Fibroblast of lung (primary cell): ENCODE data around the gene ADAM10. TPM values are rescaled to one million over a fixed set of nuclear protein-coding genes. Genes with fewer than 3 reads are reported as not detected.

ENCODE experiments used
- DNase-seq, 2 donors: peaks; one replicate each; pipeline versions ENCODE4 v3.0.0 to v3.0.0-alpha.2; 2010; ENCODE audit warnings: low read depth in 2 of 2
- H2AFZ ChIP-seq: 2 replicates; pipeline ENCODE4 v1.5.1; 2012; ENCODE audit warnings: low read length, control low read depth, inconsistent platforms
- H3K27ac ChIP-seq: 2 replicates; pipeline ENCODE4 v1.5.1; 2011; ENCODE audit warnings: low read length, control low read depth; ENCODE audit not compliant: insufficient read depth
- H3K27me3 ChIP-seq: 2 replicates; pipeline ENCODE4 v1.5.1; 2011; ENCODE audit warnings: mild to moderate bottlenecking, low read length; ENCODE audit not compliant: control insufficient read depth, insufficient read depth
- H3K36me3 ChIP-seq: 2 replicates; pipeline ENCODE4 v1.5.1; 2011; ENCODE audit warnings: low read length; ENCODE audit not compliant: control insufficient read depth, insufficient read depth
- H3K4me1 ChIP-seq: 2 replicates; pipeline ENCODE4 v1.5.1; 2011; ENCODE audit warnings: low read length; ENCODE audit not compliant: control insufficient read depth, insufficient read depth; ENCODE audit errors: extremely low read depth
- H3K4me2 ChIP-seq: 2 replicates; pipeline ENCODE4 v1.5.1; 2011; ENCODE audit warnings: low read length, control low read depth; ENCODE audit not compliant: insufficient read depth; ENCODE audit errors: extremely low read depth
- H3K4me3 ChIP-seq, 4 experiments: fragments of 200-600 bp in 1 of 4; sonication (generic) in 1 of 4; replicated peaks in 1 of 4; 2 replicates each; pipeline ENCODE4 v1.5.1; 2011 to 2016; ENCODE audit warnings: low read length in 4 of 4, low read depth in 3 of 4, mild to moderate bottlenecking in 3 of 4, control low read depth in 2 of 4, inconsistent platforms in 1 of 4, mixed read lengths in 1 of 4; ENCODE audit not compliant: insufficient read depth in 1 of 4; ENCODE audit errors: control extremely low read depth in 1 of 4
- H3K79me2 ChIP-seq: 2 replicates; pipeline ENCODE4 v1.5.1; 2012; ENCODE audit warnings: mild to moderate bottlenecking, low read length, inconsistent platforms; ENCODE audit not compliant: control insufficient read depth, insufficient read depth
- H3K9ac ChIP-seq: 2 replicates; pipeline ENCODE4 v1.5.1; 2011; ENCODE audit warnings: mild to moderate bottlenecking, low read length, control low read depth; ENCODE audit not compliant: insufficient read depth
- H3K9me3 ChIP-seq: 2 replicates; pipeline ENCODE4 v1.5.1; 2012; ENCODE audit warnings: low read depth, low read length; ENCODE audit not compliant: control insufficient read depth, insufficient read depth
- H4K20me1 ChIP-seq: 2 replicates; pipeline ENCODE4 v1.5.1; 2011; ENCODE audit warnings: low read length; ENCODE audit not compliant: control insufficient read depth, insufficient read depth; ENCODE audit errors: extremely low read depth
- EZH2 ChIP-seq: IDR thresholded peaks from 2 replicates; pipeline ENCODE4 v1.5.1; 2012; ENCODE audit warnings: low read length, control low read depth, mild to moderate bottlenecking; ENCODE audit errors: missing control alignments
- polyA plus RNA-seq, 2 donors: library from polyadenylated mRNA; depleted of rRNA in 1 of 2; stranded (reverse) in 1 of 2; unstranded in 1 of 2; fragments of >200 nt; gene quantifications; 2 replicates each; pipeline ENCODE4 v1.2.1, GENCODE V29; 2011 to 2012; ENCODE audit warnings: missing spikeins in 1 of 2
- total RNA-seq: library from RNA; depleted of rRNA; stranded (reverse); fragments of >200 nt; gene quantifications from 2 replicates; pipeline ENCODE4 v1.2.1, GENCODE V29; 2014
- TF ChIP-seq, protein P1 (sequence below), 2 donors: IDR thresholded peaks in 1 of 2; conservative IDR thresholded peaks in 1 of 2; 1 replicate in 1 of 2; 2 replicates in 1 of 2; pipeline ENCODE4 v1.5.1; 2011 to 2012; ENCODE audit warnings: low read length in 2 of 2, control low read depth in 1 of 2, inconsistent platforms in 1 of 2, low read depth in 1 of 2, mild to moderate bottlenecking in 1 of 2

The ADAM10 gene
- total and polyA plus RNA-seq, 2 donors (not counting 1 experiment from before 2014, with no cell fraction given), result 224 to 318 TPM

DNA sequence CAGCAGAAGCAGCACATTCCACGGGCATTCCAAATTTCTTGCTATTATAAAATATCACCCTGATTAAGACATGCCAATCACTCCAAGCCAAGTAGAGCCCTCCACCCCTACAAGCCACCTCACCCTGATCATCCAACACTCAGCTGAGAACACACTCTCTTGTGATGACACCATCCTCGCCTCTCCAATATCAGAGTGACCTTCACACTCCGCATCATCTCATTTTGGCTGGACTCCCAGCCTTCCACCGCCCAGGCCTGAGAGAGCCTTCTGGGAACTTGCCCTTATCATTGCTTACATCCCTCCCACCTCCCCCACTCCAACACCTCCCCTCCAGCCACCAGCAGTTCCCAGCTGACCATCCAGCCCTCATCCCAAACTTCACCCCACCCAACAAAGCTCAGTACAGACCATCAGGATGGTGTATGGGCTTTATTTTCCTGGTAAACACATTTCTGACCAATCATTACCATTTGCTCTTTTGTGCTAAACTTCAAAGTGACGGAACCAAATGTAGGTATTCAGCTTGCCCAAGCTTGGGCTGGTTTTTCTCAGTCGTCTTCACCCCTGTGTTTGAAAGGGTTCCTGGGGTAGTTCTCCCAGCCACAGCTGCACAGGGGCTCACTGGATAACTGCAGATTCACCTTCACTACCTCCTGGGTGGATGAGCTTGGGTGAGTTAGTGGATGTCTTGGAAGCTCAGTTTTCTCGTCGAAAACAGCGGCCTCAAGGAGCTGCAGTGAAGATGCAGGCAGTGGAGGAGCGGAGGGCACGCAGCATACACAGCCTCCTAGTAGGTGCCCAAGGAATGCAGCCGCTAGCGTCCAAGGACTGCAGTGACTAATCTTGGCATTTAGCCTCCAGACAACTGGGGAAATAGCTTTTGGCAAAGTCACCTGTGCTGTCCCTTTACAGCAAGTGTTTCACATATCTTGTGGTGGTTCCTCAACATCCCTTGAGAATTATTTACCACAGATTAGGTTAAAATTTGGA lies 202.6 kb downstream of the ADAM10 start:
- Histone ChIP-seq H3K9ac (no peak overlapping the region), H3K4me3 (no peak overlapping the region), H3K4me2 (peak overlapping the region; percentile 32)

DNA sequence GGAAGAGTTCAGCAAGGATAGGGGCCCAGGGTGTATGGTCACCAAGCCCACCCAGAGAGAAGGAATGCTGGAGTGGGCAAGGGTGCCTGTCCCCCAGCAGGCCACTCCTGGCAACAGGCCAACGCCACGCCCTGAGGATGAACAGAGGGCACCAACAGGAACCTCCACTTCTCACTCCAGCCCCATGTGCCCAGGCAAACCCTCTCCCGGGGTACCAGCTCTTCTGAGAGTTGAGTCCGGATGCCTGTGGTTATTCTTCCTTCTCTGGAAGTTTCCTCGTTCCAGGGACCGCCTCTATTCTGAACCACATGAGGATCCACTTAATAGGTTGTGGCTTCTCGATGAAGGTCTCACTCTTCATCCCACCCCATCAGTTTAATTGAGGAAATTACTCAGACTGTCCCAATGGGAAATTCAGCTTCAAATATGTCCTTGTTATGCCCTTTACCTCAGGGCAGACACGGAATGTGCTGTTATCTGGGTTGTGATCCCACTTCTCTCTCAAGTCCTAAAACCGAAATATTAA lies 203.4 kb downstream of the ADAM10 start:
- Histone ChIP-seq H3K4me3 (no peak overlapping the region), H3K27ac (peak overlapping the region; percentile 18), H2AFZ (no peak overlapping the region), H3K79me2 (no peaks in the 10 kb centered on the region), H3K9ac (no peak overlapping the region), H4K20me1 (no peaks in the 10 kb centered on the region), H3K4me1 (peaks cover 22% of the 10 kb centered on the region), H3K36me3 (no peaks in the 10 kb centered on the region), H3K9me3 (no peaks in the 10 kb centered on the region), H3K4me2 (no peak overlapping the region), H3K27me3 (no peaks in the 10 kb centered on the region)
- no peak for TF ChIP-seq EZH2
- TF ChIP-seq, protein P1, sequence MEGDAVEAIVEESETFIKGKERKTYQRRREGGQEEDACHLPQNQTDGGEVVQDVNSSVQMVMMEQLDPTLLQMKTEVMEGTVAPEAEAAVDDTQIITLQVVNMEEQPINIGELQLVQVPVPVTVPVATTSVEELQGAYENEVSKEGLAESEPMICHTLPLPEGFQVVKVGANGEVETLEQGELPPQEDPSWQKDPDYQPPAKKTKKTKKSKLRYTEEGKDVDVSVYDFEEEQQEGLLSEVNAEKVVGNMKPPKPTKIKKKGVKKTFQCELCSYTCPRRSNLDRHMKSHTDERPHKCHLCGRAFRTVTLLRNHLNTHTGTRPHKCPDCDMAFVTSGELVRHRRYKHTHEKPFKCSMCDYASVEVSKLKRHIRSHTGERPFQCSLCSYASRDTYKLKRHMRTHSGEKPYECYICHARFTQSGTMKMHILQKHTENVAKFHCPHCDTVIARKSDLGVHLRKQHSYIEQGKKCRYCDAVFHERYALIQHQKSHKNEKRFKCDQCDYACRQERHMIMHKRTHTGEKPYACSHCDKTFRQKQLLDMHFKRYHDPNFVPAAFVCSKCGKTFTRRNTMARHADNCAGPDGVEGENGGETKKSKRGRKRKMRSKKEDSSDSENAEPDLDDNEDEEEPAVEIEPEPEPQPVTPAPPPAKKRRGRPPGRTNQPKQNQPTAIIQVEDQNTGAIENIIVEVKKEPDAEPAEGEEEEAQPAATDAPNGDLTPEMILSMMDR (conservative IDR thresholded peaks at IDR 0.05 in 1 of 2, IDR thresholded peaks at IDR 0.05 in 1 of 2; ENCODE audit: low read depth in 1 of 2, low read length in 2 of 2), result no peak
- DNase-seq, result peak in 1 of 2 donors; percentile 50

More for the DNA sequence above, 202.6 kb downstream of the ADAM10 start:
- TF ChIP-seq EZH2, result no peak
- TF ChIP-seq, protein P1 (conservative IDR thresholded peaks at IDR 0.05 in 1 of 2, IDR thresholded peaks at IDR 0.05 in 1 of 2; ENCODE audit: low read depth in 1 of 2, low read length in 2 of 2), result no peak
- H3K27ac ChIP-seq, result peak overlapping the region; percentile 34
- no peaks in the 10 kb centered on the region for H3K27me3 ChIP-seq
- H3K36me3 ChIP-seq, result no peaks in the 10 kb centered on the region
- H3K79me2 ChIP-seq, result no peaks in the 10 kb centered on the region
- no peak overlapping the region for H2AFZ ChIP-seq
- H3K9me3 ChIP-seq, result no peaks in the 10 kb centered on the region
- peaks cover 24% of the 10 kb centered on the region for H3K4me1 ChIP-seq
- peak; percentile 84 to 99 for DNase-seq
- H4K20me1 ChIP-seq, result no peaks in the 10 kb centered on the region

DNA sequence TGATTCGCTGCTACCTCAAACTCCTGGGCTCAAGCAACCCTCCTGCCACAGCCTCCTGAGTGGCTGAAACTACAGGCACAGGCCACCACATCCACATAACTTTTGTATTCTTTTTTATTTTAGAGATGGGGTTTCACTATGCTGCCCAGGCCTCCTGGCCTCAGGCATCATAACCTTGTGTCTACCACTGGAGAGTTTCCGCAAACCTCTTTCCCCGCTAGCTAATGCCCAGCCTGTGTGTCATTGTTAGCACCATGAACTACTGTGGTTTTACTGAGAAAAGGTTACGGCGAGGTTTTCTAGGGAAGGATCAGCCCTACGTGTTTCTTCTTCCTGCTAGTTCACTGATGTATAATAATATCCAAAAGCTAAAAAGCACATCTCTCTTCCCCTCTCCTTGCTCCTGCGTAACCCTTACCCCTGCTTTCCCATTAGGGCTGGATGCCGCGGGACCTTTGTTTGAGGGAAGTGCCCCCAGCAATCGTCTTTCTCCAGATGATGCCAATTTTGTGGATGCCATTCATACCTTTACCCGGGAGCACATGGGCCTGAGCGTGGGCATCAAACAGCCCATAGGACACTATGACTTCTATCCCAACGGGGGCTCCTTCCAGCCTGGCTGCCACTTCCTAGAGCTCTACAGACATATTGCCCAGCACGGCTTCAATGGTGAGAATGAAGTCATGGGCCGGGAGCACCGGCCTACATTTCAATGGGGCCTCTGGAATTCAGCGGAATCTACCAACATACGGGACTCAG lies 204.0 kb downstream of the ADAM10 start:
- no peaks in the 10 kb centered on the region for H3K79me2 ChIP-seq
- H3K27me3 ChIP-seq, result no peaks in the 10 kb centered on the region
- peak in 1 of 2 donors; percentile 83 for DNase-seq
- no peak overlapping the region for H3K27ac ChIP-seq
- peaks cover 21% of the 10 kb centered on the region for H3K4me1 ChIP-seq
- H3K4me2 ChIP-seq, result no peak overlapping the region
- TF ChIP-seq, protein P1 (conservative IDR thresholded peaks at IDR 0.05 in 1 of 2, IDR thresholded peaks at IDR 0.05 in 1 of 2; ENCODE audit: low read depth in 1 of 2, low read length in 2 of 2), result no peak
- TF ChIP-seq EZH2, result no peak
- no peaks in the 10 kb centered on the region for H4K20me1 ChIP-seq
- no peaks in the 10 kb centered on the region for H3K9me3 ChIP-seq
- H3K4me3 ChIP-seq, result no peak overlapping the region
- no peaks in the 10 kb centered on the region for H3K36me3 ChIP-seq
- H2AFZ ChIP-seq, result no peak overlapping the region
- H3K9ac ChIP-seq, result no peak overlapping the region
